Activated naive CD4-positive, alpha-beta T cell treated with anti-CD3 and anti-CD28 coated beads, Interleukin-2, amount 50 U/mL, for 72 hours (primary cell): Measurements from ENCODE around the gene FAM131B. TPM values are rescaled to one million over a fixed set of nuclear protein-coding genes. Genes with fewer than 3 reads are reported as not detected.
A peak's percentile ranks its signal among the peaks of the same experiment; 100 is the strongest.

ENCODE experiments used
- ATAC-seq, 2 donors: fragments of 150-1000 bp; cut with Tn5 transposase; 2 replicates each; pipeline ENCODE4 v1.10.0; 2021; ENCODE audit warnings: mild to moderate bottlenecking in 2 of 2, moderate library complexity in 2 of 2
- DNase-seq, 2 donors: peaks; one replicate each; pipeline ENCODE4 v3.0.0; 2021 to 2022; ENCODE audit warnings: low spot score in 2 of 2
- H3K27ac Mint-ChIP-seq, 2 donors: one replicate each; pipeline ENCODE4 v1.8.0; 2022; ENCODE audit warnings: mild to moderate bottlenecking in 2 of 2, mixed read lengths in 2 of 2
- H3K36me3 Mint-ChIP-seq, 2 donors: one replicate each; pipeline ENCODE4 v1.8.0; 2022; ENCODE audit warnings: mixed read lengths in 2 of 2
- H3K9me3 Mint-ChIP-seq, 2 donors: one replicate each; pipeline ENCODE4 v1.8.0; 2022; ENCODE audit warnings: mixed read lengths in 2 of 2
- total RNA-seq, 2 donors: library from RNA; stranded (reverse); gene quantifications; one replicate each; pipeline ENCODE4 v1.2.3, GENCODE V29; 2022

FAM131B gene
- total RNA-seq, 2 donors from 2014 or later, result 0.77 to 2.1 TPM

GRCh38 chr7:143375298-143376034, 13.0 kb upstream of the FAM131B start:
- Mint-ChIP-seq H3K27ac (peak overlapping the region; percentile 45 to 69), H3K36me3 (peaks cover 0 to 5% of the 10 kb centered on the region in 2 donors), H3K9me3 (peaks cover 0 to 3% of the 10 kb centered on the region in 2 donors)
- ATAC-seq (peak; percentile 38 to 54), DNase-seq (no peak)

GRCh38 chr7:143374561-143374960, 12.0 kb upstream of the FAM131B start:
- DNase-seq (no peak), ATAC-seq (no peak)
- Mint-ChIP-seq H3K9me3 (peaks cover 0 to 3% of the 10 kb centered on the region in 2 donors), H3K36me3 (peaks cover 0 to under 1% of the 10 kb centered on the region in 2 donors), H3K27ac (peak overlapping the region; percentile 1 to 45)

- Mint-ChIP-seq H3K27ac (peak overlapping the region in 1 of 2 donors; percentile 11), H3K36me3 (no peaks in the 10 kb centered on the region), H3K9me3 (peaks cover 0 to 3% of the 10 kb centered on the region in 2 donors)
- no peak for DNase-seq
- no peak for ATAC-seq
Observed at GRCh38 chr7:143373255-143373794, 10.8 kb upstream of the FAM131B start.

GRCh38 chr7:143372070-143372469, 9.6 kb upstream of the FAM131B start:
- Mint-ChIP-seq H3K27ac (peak overlapping the region; percentile 12 to 51), H3K9me3 (peaks cover 0 to 3% of the 10 kb centered on the region in 2 donors), H3K36me3 (no peaks in the 10 kb centered on the region)
- ATAC-seq (peak; percentile 80 to 85), DNase-seq (peak; percentile 37 to 67)

GRCh38 chr7:143369678-143370651, 7.5 kb upstream of the FAM131B start:
- Mint-ChIP-seq H3K27ac (no peak overlapping the region), H3K9me3 (peaks cover 0 to 3% of the 10 kb centered on the region in 2 donors), H3K36me3 (no peaks in the 10 kb centered on the region)
- DNase-seq, result peak in 1 of 2 donors; percentile 28
- no peak for ATAC-seq

- DNase-seq (no peak), ATAC-seq (no peak)
- Mint-ChIP-seq H3K36me3 (peaks cover 0 to 1% of the 10 kb centered on the region in 2 donors), H3K9me3 (peaks cover 0 to 3% of the 10 kb centered on the region in 2 donors), H3K27ac (no peak overlapping the region)
Observed at GRCh38 chr7:143368387-143368786, 5.9 kb upstream of the FAM131B start.

- no peak overlapping the region for H3K27ac Mint-ChIP-seq
- DNase-seq (peak in 1 of 2 donors; percentile 35), ATAC-seq (no peak)
- H3K36me3 Mint-ChIP-seq, result peaks cover 0 to 5% of the 10 kb centered on the region in 2 donors
- H3K9me3 Mint-ChIP-seq, result peaks cover 0 to 3% of the 10 kb centered on the region in 2 donors
Observed at GRCh38 chr7:143367972-143368371, 5.5 kb upstream of the FAM131B start.

GRCh38 chr7:143363016-143363937, 764 bp upstream of the FAM131B start:
- no peaks in the 10 kb centered on the region for H3K9me3 Mint-ChIP-seq
- no peak for ATAC-seq
- no peak overlapping the region for H3K27ac Mint-ChIP-seq
- H3K36me3 Mint-ChIP-seq, result peaks cover 0 to 5% of the 10 kb centered on the region in 2 donors
- DNase-seq, result no peak

- ATAC-seq (peak; percentile 15 to 32), DNase-seq (no peak)
- peaks cover 0 to 5% of the 10 kb centered on the region in 2 donors for H3K36me3 Mint-ChIP-seq
- H3K27ac Mint-ChIP-seq, result no peak overlapping the region
- H3K9me3 Mint-ChIP-seq, result no peaks in the 10 kb centered on the region
Observed at GRCh38 chr7:143361552-143362130, 872 bp downstream of the FAM131B start.

GRCh38 chr7:143360788-143361551, 1.5 kb downstream of the FAM131B start:
- H3K9me3 Mint-ChIP-seq, result no peaks in the 10 kb centered on the region
- no peak overlapping the region for H3K27ac Mint-ChIP-seq
- DNase-seq (no peak), ATAC-seq (no peak)
- peaks cover 0 to 5% of the 10 kb centered on the region in 2 donors for H3K36me3 Mint-ChIP-seq

- no peak for ATAC-seq
- Mint-ChIP-seq H3K9me3 (no peaks in the 10 kb centered on the region), H3K36me3 (peaks cover 0 to 5% of the 10 kb centered on the region in 2 donors), H3K27ac (no peak overlapping the region)
- DNase-seq, result no peak
Observed at GRCh38 chr7:143359771-143360353, 2.7 kb downstream of the FAM131B start.

GRCh38 chr7:143358626-143359025, 3.9 kb downstream of the FAM131B start:
- no peak overlapping the region for H3K27ac Mint-ChIP-seq
- H3K36me3 Mint-ChIP-seq, result peaks cover 0 to 5% of the 10 kb centered on the region in 2 donors
- H3K9me3 Mint-ChIP-seq, result no peaks in the 10 kb centered on the region
- ATAC-seq, result no peak
- no peak for DNase-seq

GRCh38 chr7:143356414-143357050, 6.0 kb downstream of the FAM131B start:
- no peak for DNase-seq
- Mint-ChIP-seq H3K36me3 (no peaks in the 10 kb centered on the region), H3K27ac (no peak overlapping the region), H3K9me3 (no peaks in the 10 kb centered on the region)
- no peak for ATAC-seq
